ENCODE data around the gene PADI3.

PADI3 gene

GRCh38 chr1:17273096-17273495 lies 24.2 kb downstream of the PADI3 start:
- H2AFZ ChIP-seq (ENCODE audit: low read length, unreplicated experiment) = no peak overlapping the region
- H3K4me1 ChIP-seq (ENCODE audit: control insufficient read depth, insufficient read depth, low read length, unreplicated experiment) = peaks cover 8% of the 10 kb centered on the region
- no peak overlapping the region for H3K27ac ChIP-seq (ENCODE audit: low read depth, low read length)
- H3K79me2 ChIP-seq (ENCODE audit: control insufficient read depth, insufficient read depth, low read length, unreplicated experiment) = no peaks in the 10 kb centered on the region
- no peaks in the 10 kb centered on the region for H3K27me3 ChIP-seq (ENCODE audit: insufficient read depth, low read length)
- H3K36me3 ChIP-seq (ENCODE audit: insufficient read depth, low read length) = no peaks in the 10 kb centered on the region
- no peak overlapping the region for H3K4me3 ChIP-seq (ENCODE audit: low read depth, low read length)

- Histone ChIP-seq H3K4me3 (ENCODE audit: low read depth, low read length) (no peak overlapping the region), H3K4me1 (ENCODE audit: control insufficient read depth, insufficient read depth, low read length, unreplicated experiment) (peaks cover 8% of the 10 kb centered on the region)
Measured at GRCh38 chr1:17274186-17275170, 25.6 kb downstream of the PADI3 start.

DNA sequence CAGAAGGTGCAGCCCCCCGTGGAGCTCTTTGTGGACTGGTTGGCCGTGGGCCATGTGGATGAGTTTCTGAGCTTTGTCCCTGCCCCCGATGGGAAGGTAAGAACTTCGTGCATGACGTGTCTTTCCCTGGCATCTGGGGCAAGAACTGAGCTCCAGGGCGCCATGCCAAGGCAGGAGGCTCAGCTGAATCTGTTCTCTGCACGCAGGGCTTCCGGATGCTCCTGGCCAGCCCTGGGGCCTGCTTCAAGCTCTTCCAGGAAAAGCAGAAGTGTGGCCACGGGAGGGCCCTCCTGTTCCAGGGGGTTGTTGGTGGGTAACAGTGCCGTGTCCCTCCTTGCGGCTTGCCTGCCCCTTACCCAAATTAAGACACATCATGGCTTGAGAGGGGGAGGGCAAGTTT lies 27.7 kb downstream of the PADI3 start:
- Histone ChIP-seq H3K36me3 (ENCODE audit: insufficient read depth, low read length) (no peaks in the 10 kb centered on the region), H3K4me1 (ENCODE audit: control insufficient read depth, insufficient read depth, low read length, unreplicated experiment) (peaks cover 8% of the 10 kb centered on the region), H3K79me2 (ENCODE audit: control insufficient read depth, insufficient read depth, low read length, unreplicated experiment) (no peaks in the 10 kb centered on the region), H3K4me3 (ENCODE audit: low read depth, low read length) (no peak overlapping the region), H3K27ac (ENCODE audit: low read depth, low read length) (no peak overlapping the region), H3K27me3 (ENCODE audit: insufficient read depth, low read length) (peaks cover 7% of the 10 kb centered on the region), H2AFZ (ENCODE audit: low read length, unreplicated experiment) (no peak overlapping the region)

More at GRCh38 chr1:17274186-17275170, 25.6 kb downstream of the PADI3 start:
- no peak overlapping the region for H3K27ac ChIP-seq (ENCODE audit: low read depth, low read length)
- no peaks in the 10 kb centered on the region for H3K36me3 ChIP-seq (ENCODE audit: insufficient read depth, low read length)
- no peaks in the 10 kb centered on the region for H3K79me2 ChIP-seq (ENCODE audit: control insufficient read depth, insufficient read depth, low read length, unreplicated experiment)
- no peak overlapping the region for H2AFZ ChIP-seq (ENCODE audit: low read length, unreplicated experiment)
- no peaks in the 10 kb centered on the region for H3K27me3 ChIP-seq (ENCODE audit: insufficient read depth, low read length)

- Histone ChIP-seq H3K4me1 (ENCODE audit: control insufficient read depth, insufficient read depth, low read length, unreplicated experiment) (peaks cover 8% of the 10 kb centered on the region), H3K4me3 (ENCODE audit: low read depth, low read length) (no peak overlapping the region), H3K27ac (ENCODE audit: low read depth, low read length) (no peak overlapping the region), H3K27me3 (ENCODE audit: insufficient read depth, low read length) (peaks cover 17% of the 10 kb centered on the region), H3K36me3 (ENCODE audit: insufficient read depth, low read length) (no peaks in the 10 kb centered on the region), H2AFZ (ENCODE audit: low read length, unreplicated experiment) (no peak overlapping the region), H3K79me2 (ENCODE audit: control insufficient read depth, insufficient read depth, low read length, unreplicated experiment) (no peaks in the 10 kb centered on the region)
Measured at GRCh38 chr1:17277511-17278159, 28.7 kb downstream of the PADI3 start.

DNA sequence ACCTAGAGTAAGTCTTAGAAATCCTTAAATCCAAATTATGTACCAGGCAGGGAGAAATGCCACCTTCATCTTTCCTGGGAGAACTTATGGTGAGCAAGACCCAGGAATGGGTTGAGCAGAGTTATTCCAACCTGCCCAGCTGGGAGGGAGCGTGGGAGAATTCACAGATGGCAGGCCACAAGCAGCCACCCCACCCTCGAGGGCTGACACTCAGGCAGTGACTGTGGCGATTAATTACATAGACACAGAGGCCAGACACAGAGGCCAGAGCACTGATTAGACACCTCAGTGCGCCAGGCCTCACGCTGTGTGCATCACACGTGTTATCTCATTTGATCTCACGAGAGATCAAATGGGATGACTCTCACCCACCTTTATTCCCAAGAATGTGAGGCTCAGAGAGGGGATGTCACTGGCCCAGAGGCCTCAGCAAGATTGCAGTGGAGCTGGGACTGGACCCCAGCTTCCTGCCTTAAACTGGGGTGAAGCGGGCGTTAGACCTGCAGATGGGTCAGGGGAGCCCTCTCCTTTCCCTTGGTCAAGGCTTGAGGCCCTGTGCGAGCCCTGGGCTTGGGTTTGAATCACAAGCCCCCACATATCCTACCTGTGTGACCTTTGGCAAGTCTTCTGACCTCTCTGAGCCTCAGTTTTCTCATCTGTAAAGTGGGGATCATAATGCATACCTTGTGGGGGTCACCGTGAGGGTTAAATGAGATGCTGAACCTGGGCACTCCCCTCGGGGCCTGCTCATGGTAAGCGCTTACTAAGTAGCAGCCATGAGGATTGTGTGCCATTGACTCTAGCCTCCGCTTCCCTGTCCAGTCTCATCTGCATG lies 30.3 kb downstream of the PADI3 start:
- H3K79me2 ChIP-seq (ENCODE audit: control insufficient read depth, insufficient read depth, low read length, unreplicated experiment) = no peaks in the 10 kb centered on the region
- H3K36me3 ChIP-seq (ENCODE audit: insufficient read depth, low read length) = no peaks in the 10 kb centered on the region
- H3K4me3 ChIP-seq (ENCODE audit: low read depth, low read length) = no peak overlapping the region
- H3K4me1 ChIP-seq (ENCODE audit: control insufficient read depth, insufficient read depth, low read length, unreplicated experiment) = peaks cover 8% of the 10 kb centered on the region
- H3K27ac ChIP-seq (ENCODE audit: low read depth, low read length) = no peak overlapping the region
- H2AFZ ChIP-seq (ENCODE audit: low read length, unreplicated experiment) = no peak overlapping the region
- H3K27me3 ChIP-seq (ENCODE audit: insufficient read depth, low read length) = peaks cover 33% of the 10 kb centered on the region

- Histone ChIP-seq H2AFZ (ENCODE audit: low read length, unreplicated experiment) (no peak overlapping the region), H3K27me3 (ENCODE audit: insufficient read depth, low read length) (peaks cover 43% of the 10 kb centered on the region), H3K79me2 (ENCODE audit: control insufficient read depth, insufficient read depth, low read length, unreplicated experiment) (no peaks in the 10 kb centered on the region), H3K4me1 (ENCODE audit: control insufficient read depth, insufficient read depth, low read length, unreplicated experiment) (peaks cover 3% of the 10 kb centered on the region), H3K4me3 (ENCODE audit: low read depth, low read length) (no peak overlapping the region), H3K27ac (ENCODE audit: low read depth, low read length) (no peak overlapping the region), H3K36me3 (ENCODE audit: insufficient read depth, low read length) (no peaks in the 10 kb centered on the region)
Measured at GRCh38 chr1:17280436-17280835, 31.5 kb downstream of the PADI3 start.

GRCh38 chr1:17280894-17281293 lies 32.0 kb downstream of the PADI3 start:
- Histone ChIP-seq H3K4me3 (ENCODE audit: low read depth, low read length) (no peak overlapping the region), H2AFZ (ENCODE audit: low read length, unreplicated experiment) (no peak overlapping the region), H3K27ac (ENCODE audit: low read depth, low read length) (no peak overlapping the region), H3K27me3 (ENCODE audit: insufficient read depth, low read length) (peaks cover 43% of the 10 kb centered on the region), H3K36me3 (ENCODE audit: insufficient read depth, low read length) (no peaks in the 10 kb centered on the region), H3K4me1 (ENCODE audit: control insufficient read depth, insufficient read depth, low read length, unreplicated experiment) (peaks cover 3% of the 10 kb centered on the region), H3K79me2 (ENCODE audit: control insufficient read depth, insufficient read depth, low read length, unreplicated experiment) (no peaks in the 10 kb centered on the region)

DNA sequence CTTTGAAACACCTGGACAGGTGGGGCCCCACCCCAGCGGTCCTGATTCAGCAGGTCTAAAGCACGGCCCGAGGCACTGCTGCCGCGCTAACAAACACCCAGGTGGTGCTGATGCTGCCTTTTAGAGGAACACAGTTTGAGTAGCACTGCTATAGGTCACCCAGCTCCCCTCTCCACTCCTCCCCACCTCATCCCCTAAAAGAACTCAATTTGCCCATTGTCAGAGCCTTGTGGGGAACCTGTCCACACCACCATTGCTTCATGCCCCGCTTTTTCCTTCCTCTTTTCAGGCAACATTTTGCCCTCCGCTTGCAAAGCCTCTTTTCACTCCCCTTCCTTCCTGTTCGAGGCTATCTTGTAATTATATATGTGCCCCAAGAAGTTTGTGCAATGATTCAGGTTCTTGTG lies 32.9 kb downstream of the PADI3 start:
- no peaks in the 10 kb centered on the region for H3K36me3 ChIP-seq (ENCODE audit: insufficient read depth, low read length)
- H3K27me3 ChIP-seq (ENCODE audit: insufficient read depth, low read length) = peaks cover 43% of the 10 kb centered on the region
- H3K79me2 ChIP-seq (ENCODE audit: control insufficient read depth, insufficient read depth, low read length, unreplicated experiment) = no peaks in the 10 kb centered on the region
- H3K4me3 ChIP-seq (ENCODE audit: low read depth, low read length) = no peak overlapping the region
- H2AFZ ChIP-seq (ENCODE audit: low read length, unreplicated experiment) = no peak overlapping the region
- H3K4me1 ChIP-seq (ENCODE audit: control insufficient read depth, insufficient read depth, low read length, unreplicated experiment) = peaks cover 2% of the 10 kb centered on the region
- no peak overlapping the region for H3K27ac ChIP-seq (ENCODE audit: low read depth, low read length)

GRCh38 chr1:17282836-17283235 lies 33.9 kb downstream of the PADI3 start:
- no peak overlapping the region for H2AFZ ChIP-seq (ENCODE audit: low read length, unreplicated experiment)
- H3K4me1 ChIP-seq (ENCODE audit: control insufficient read depth, insufficient read depth, low read length, unreplicated experiment) = peaks cover 8% of the 10 kb centered on the region
- H3K79me2 ChIP-seq (ENCODE audit: control insufficient read depth, insufficient read depth, low read length, unreplicated experiment) = no peaks in the 10 kb centered on the region
- H3K27me3 ChIP-seq (ENCODE audit: insufficient read depth, low read length) = peaks cover 43% of the 10 kb centered on the region
- no peak overlapping the region for H3K27ac ChIP-seq (ENCODE audit: low read depth, low read length)
- H3K36me3 ChIP-seq (ENCODE audit: insufficient read depth, low read length) = no peaks in the 10 kb centered on the region
- H3K4me3 ChIP-seq (ENCODE audit: low read depth, low read length) = no peak overlapping the region

DNA sequence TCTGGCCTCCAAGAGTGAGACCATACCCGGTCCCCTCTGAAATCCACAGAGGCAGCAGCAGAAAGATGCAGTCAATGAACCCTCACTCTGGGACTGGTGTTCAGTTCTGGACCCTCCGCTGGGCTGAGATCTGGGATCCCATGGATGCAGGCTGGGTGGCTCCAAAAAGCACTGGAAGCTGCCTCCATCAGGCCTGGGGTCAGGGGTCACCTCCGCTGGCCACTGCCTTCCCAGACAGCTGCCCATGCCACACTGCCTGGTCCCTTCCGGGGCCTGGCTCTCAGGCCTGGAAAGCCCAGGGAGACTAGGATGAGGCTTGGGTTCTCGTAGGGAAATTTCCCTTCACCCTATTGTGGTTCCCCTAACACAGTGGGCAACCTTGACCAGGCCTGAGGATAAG lies 37.7 kb downstream of the PADI3 start:
- Histone ChIP-seq H3K27ac (ENCODE audit: low read depth, low read length) (no peak overlapping the region), H3K4me3 (ENCODE audit: low read depth, low read length) (no peak overlapping the region), H3K79me2 (ENCODE audit: control insufficient read depth, insufficient read depth, low read length, unreplicated experiment) (no peaks in the 10 kb centered on the region), H3K4me1 (ENCODE audit: control insufficient read depth, insufficient read depth, low read length, unreplicated experiment) (peaks cover 10% of the 10 kb centered on the region), H2AFZ (ENCODE audit: low read length, unreplicated experiment) (no peak overlapping the region), H3K36me3 (ENCODE audit: insufficient read depth, low read length) (no peaks in the 10 kb centered on the region), H3K27me3 (ENCODE audit: insufficient read depth, low read length) (peaks cover 44% of the 10 kb centered on the region)

Data from ACC112 (cell line).